Astrocyte of the spinal cord (primary cell): ENCODE results near the gene VILL.
A peak's percentile ranks its signal among the peaks of the same experiment; 100 is the strongest.

Experiments
- DNase-seq: peaks from one replicate; pipeline ENCODE4 v3.0.0; 2011; ENCODE audit warnings: low read depth, low spot score
- H3K4me3 ChIP-seq: 2 replicates; pipeline ENCODE4 v1.5.1; 2011; ENCODE audit warnings: low read depth, mild to moderate bottlenecking, low read length, moderate library complexity
- CTCF ChIP-seq: IDR thresholded peaks from 2 replicates; pipeline ENCODE4 v1.5.1; 2012; ENCODE audit warnings: low read depth, mild to moderate bottlenecking, low read length, inconsistent platforms
- in situ Hi-C: cut with HindIII; loops from 2 replicates; pipeline ENCODE4 v1.10.0; 2017; ENCODE audit warnings: low sequenced_read_pairs

The VILL gene

GRCh38 chr3:37993820-37994638 is 3.4 kb downstream of the VILL start:
- H3K4me3 ChIP-seq: peak overlapping the region; percentile 63
- in situ Hi-C loops: no loop called here
- peak; percentile 76 for DNase-seq
- TF ChIP-seq CTCF: peak; percentile 9

GRCh38 chr3:37994639-37994972 is 4.0 kb downstream of the VILL start:
- in situ Hi-C loops: no loop called here
- peak overlapping the region; percentile 63 for H3K4me3 ChIP-seq
- DNase-seq: no peak
- TF ChIP-seq CTCF: no peak

GRCh38 chr3:37995652-37996641 is 5.4 kb downstream of the VILL start:
- in situ Hi-C loops: no loop called here
- no peak overlapping the region for H3K4me3 ChIP-seq
- no peak for TF ChIP-seq CTCF
- DNase-seq: no peak

GRCh38 chr3:37996785-37997301 is 6.3 kb downstream of the VILL start:
- in situ Hi-C loops: no loop called here
- no peak overlapping the region for H3K4me3 ChIP-seq
- peak; percentile 92 for TF ChIP-seq CTCF
- peak; percentile 70 for DNase-seq

GRCh38 chr3:37997342-37997741 is 6.8 kb downstream of the VILL start:
- no peak for DNase-seq
- in situ Hi-C loops: no loop called here
- no peak overlapping the region for H3K4me3 ChIP-seq
- TF ChIP-seq CTCF: no peak

GRCh38 chr3:37997791-37998370 is 7.3 kb downstream of the VILL start:
- no peak for TF ChIP-seq CTCF
- no peak for DNase-seq
- in situ Hi-C loops: no loop called here
- H3K4me3 ChIP-seq: no peak overlapping the region
